CD4-positive, alpha-beta T cell treated with Interferon alpha-2 for 1 hour (primary cell): ENCODE results near the gene PERM1.
"Not testable (repeated sequence)": the region's sequence is repeated elsewhere in the genome, so short reads cannot be mapped to it uniquely, and the experiment has no call there.

Experiments
- DNase-seq, 2 donors: peaks; one replicate each; pipeline ENCODE4 v3.0.0-alpha.2; 2020 to 2022

PERM1 gene

DNA sequence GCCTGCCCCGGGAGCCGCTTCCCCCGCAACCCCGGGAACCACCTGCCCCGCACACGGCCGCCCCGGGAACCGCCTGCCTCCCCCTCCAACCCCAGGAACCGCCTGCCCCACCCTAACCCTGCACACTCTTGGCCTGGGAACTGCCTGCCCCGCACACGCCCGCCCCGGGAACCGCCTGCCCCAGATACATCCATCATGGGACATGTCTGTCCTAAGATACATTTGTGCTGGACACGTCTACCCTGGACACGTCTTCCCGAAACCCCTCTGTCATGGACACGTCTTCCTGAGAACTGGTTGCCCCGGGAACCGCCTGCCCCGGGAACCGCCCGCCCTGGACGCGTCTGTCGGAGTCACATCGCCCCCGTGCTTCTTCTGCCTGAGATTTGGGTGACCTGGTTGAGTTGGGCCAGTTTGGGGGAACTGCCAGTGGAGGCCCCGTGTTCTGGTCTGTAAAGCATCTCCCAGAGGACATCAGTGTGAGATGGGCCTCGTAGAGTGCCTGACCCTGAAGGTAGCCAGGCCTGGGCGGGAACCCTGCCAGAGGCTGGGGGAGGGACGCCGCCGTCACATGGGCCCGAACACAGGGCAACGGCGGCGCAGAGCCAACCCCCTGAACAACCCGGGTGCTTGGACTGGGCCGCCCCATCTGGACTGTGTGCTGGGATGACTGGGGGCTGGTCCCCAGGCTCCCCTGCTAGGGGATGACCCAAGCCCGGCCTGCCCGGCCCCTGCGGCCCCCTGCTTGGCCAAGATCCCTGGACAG, 3.6 kb downstream of the PERM1 start:
- no peak for DNase-seq

DNA sequence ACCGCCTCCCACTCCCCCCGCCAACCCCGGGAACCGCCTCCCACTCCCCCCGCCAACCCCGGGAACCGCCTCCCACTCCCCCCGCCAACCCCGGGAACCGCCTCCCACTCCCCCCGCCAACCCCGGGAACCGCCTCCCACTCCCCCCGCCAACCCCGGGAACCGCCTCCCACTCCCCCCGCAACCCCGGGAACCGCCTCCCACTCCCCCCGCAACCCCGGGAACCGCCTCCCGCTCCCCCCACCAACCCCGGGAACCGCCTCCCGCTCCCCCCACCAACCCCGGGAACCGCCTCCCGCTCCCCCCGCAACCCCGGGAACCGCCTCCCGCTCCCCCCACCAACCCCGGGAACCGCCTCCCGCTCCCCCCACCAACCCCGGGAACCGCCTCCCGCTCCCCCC, 5.1 kb downstream of the PERM1 start:
- not testable (repeated sequence) for DNase-seq

DNA sequence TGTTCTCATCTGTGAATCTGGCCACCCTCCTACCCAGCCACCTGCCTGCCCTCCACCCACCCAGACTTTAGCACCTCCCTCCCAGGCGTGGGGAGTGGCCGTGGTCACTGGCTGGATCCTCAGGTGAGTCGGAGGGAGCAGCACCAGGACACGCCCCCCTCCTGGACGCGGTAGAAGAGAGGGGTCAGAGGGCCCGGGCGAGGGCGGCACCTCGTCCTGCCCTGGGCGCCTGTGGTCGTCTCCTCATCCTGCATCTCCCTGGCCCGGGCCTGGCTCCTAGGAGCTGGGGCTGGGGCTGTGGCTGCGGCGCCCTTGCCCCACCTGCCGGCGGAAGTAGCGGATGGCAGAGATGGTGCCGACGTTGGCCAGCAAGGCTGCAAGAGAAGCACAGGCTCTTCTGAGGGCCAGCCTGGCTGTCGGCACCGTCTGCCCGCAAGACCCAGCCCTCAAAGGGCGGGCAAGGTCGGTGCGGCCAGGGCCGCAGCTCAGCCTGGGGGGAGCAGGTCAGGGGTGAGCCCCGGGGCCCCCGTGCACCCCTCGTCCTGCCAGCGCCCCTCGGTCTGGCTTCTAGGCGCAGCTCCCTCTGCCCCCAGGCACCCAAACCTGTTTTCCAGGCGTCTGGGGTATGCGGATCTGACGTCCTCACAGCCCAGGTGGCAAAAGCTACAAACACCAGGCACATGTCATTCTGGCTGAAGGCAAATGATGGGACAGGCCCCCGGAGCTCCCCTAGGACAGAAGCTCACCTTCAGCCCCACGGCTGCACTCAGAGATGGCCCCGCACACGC, 5.8 kb downstream of the PERM1 start:
- DNase-seq, result peak; percentile 70 to 78

DNA sequence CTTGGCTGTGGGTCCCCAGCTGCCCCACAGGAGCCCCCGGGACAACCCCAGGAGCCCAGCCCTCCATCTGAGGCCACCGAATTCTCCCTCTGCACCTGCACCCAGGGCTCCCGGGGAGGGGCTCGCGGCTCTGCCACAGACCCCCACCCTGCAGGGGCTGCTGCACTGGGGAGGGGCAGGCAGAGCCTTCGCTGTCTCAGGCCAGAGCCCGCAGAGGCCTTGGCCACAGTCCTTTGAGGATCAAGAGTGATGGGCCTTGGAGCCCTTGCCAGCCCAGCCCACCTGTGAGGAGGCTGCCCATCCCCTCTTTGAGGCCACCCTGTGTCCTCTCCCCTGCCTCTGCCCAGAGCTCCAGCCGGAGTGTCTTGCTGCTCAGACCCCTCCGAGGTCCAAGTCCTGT, 6.5 kb downstream of the PERM1 start:
- DNase-seq, result no peak

DNA sequence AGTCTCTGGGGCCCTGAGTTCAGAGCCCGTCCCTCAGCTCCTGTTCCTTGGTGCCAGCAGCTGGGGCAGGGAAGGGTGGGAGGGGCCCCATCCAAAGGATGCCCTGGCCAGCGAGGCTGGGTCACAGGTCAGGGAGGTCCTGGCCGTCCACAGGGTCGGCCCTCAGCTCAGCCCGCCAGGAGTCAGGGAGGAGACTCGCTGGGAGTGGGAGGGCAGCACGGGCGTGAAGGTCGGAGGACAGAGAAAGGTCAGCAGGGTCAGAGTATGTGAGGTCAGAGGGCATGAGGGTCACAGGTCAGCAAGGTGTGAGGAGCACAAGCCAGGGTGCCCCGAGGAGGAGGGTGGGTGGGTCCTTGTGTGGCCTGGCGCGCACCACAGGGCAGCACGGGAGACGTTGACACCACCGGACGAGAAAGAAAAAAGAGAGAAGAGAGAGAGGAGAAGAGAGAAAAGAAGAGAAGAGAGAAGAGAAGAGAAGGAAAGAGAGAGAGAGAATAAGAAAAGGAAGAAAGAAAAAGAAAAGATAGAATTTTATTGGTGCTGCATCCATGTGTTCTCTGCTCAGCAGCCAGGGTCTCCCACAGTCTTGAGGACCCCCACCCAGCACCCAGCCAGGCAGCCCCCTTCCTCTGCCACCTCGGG, 7.1 kb downstream of the PERM1 start:
- DNase-seq, result no peak

DNA sequence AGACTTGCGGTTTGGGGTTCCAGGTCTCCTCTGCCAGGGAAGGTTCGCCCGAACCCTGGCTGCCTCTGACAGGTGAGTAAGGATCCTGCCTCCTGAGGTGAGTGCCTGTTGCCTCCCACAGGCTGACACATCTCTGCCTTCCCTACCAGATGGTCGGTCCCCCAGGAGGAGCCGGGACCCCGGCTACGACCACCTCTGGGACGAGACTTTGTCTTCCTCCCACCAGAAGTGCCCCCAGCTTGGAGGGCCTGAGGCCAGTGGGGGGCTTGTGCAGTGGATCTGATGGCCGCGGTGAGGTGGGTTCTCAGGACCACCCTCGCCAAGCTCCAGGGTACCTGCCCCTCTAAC, 7.6 kb downstream of the PERM1 start:
- no peak for DNase-seq

DNA sequence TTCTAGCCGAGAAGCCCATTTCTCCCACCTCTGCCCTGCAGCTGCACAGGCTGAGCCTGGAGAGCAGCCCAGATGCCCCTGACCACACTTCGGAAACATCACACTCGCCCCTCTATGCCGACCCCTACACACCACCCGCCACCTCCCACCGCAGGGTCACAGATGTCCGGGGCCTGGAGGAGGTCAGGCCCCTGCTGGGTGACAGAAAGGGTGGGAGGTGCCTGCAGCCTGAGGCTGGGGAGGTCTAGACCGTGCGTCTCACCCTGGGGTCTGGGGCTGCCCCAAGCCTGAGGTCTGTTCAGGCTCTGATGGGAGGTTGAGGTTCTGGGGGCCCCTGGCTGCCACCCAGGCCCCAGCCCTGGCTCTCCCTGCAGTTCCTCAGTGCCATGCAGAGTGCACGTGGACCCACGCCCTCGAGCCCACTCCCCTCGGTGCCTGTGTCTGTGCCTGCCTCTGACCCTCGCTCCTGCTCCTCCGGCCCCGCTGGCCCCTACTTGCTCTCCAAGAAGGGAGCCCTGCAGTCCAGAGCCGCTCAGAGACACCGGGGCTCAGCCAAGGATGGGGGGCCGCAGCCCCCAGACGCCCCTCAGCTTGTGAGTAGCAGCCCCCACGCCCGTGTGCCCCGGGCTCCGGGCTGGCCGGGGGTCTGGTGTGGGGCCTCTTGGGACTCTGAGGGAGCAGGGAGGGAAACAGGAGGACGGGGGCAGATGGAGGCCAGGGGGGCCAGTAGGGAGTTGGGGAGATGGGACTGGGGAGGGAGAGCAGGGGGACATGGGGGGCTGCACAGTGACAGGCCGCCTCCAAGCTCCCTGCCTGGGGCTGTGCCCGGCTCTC, 8.2 kb downstream of the PERM1 start:
- DNase-seq, result no peak

DNA sequence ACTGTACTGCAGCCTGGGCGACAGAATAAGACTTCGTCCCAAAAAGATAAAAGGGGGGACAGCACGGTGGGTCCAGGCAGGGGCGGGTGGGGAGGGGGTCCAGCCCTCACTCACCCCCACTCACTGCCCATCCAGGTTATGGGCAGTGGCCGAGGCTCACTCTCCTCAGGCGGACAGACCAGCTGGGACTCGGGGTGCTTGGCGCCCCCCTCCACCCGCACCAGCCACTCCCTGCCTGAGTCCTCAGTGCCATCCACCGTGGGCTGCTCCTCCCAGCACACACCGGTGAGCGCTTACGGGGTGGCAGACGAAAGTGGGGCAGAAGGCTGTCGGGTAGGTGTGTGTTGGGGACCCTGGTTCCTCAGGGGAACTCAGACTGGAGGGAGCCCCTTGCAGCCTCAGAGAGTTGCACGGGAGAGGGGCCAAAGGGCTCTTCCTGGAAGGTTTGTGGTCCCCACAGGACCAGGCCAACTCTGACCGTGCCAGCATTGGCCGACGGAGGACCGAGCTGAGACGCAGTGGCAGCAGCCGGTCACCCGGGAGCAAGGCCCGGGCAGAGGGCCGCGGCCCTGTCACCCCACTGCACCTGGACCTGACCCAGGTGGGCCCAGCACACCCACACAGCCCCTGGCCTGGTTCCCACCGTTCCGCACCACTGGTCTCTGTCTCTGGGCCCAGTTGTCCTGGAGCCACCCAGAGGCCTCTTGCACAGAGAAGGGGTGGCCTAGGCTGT, 9.0 kb downstream of the PERM1 start:
- DNase-seq, result no peak

DNA sequence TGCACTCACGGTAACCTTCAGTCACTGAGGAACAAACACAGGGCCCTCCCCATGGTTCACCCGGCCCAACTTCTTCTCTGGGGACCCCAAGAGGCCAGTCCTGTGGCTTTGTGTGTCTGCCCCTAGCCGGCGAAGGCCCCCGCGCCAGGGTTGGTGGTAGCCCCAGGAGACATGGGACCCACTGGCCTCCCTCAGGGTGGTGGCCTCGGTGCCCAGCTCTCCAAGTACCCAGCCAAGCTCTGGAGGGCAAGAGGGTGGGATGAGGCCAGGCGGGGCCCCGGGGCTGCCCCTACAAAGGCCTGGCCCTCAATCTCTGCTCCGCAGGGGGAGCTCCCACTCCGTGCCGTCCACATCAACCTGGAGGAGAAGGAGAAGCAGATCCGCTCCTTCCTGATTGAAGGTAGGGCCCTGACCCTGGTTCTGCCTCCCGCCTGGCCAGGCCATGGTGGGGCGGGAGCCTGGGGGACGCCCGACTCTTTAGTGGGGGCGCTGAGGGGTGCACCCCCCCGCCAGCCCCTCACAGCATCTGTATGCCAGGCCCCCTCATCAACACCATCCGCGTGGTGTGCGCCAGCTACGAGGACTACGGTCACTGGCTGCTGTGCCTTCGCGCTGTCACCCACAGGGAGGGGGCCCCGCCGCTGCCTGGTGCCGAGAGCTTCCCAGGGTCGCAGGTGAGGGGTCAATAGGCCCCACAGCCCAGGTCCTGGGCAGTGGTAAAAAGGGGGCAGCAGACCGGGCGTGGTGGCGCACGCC, 10.0 kb downstream of the PERM1 start:
- no peak for DNase-seq

DNA sequence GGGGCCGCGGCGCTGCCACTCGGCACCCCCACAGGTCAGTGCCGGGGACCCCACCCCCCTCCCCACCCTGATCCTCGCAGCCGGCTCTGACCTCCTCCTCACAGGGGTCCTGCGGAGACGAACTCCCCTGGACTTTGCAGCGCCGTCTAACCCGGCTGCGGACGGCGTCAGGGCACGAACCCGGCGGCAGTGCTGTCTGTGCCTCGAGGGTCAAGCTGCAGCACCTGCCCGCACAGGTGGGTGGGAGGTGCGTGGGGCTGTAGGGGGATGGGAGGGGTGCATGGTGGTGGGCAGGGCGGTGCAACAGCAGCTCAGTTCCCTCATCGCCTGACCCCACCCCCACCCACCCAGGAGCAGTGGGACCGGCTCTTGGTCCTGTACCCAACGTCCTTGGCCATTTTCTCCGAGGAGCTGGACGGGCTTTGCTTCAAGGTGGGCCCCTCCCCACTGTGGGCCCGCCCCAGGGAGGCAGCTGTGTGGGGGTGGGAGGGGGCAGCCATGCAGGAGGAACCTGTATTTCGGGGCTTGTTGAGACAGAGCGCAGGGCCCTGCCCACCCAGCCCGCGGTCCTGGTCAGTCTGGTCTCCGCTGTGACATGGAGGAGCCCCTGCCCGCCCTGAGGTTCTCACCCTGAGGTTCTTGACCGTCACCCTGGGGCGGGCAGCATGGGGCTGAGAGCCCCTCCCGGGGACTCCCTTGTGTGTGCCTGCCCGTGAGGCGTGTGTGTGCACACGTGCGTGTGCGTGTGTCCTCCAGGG, 10.7 kb downstream of the PERM1 start:
- no peak for DNase-seq

DNA sequence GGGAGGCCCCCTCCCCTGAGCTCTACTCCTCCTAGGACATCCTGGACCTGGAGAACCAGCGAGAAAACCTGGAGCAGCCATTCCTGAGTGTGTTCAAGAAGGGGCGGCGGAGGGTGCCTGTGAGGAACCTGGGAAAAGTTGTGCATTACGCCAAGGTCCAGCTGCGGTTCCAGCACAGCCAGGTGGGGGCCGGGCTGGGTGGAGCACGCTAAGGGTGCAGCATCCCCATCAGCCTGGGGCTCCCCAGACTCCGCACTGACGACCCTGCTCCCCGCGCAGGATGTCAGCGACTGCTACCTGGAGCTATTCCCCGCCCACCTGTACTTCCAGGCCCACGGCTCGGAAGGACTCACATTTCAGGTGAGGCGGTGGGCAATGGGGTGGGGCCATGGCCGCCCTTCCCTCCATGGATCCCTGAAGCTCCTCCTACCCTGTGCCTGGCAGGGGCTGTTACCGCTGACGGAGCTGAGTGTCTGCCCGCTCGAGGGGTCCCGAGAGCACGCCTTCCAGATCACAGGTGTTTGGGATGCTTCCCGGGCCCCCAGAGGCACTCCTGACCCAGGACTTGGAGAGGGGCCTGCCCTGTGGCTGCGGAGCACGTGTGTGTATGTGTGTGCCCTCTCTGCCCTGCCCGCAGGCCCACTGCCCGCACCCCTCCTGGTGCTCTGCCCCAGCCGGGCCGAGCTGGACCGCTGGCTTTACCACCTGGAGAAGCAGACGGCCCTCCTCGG, 11.5 kb downstream of the PERM1 start:
- DNase-seq, result no peak

DNA sequence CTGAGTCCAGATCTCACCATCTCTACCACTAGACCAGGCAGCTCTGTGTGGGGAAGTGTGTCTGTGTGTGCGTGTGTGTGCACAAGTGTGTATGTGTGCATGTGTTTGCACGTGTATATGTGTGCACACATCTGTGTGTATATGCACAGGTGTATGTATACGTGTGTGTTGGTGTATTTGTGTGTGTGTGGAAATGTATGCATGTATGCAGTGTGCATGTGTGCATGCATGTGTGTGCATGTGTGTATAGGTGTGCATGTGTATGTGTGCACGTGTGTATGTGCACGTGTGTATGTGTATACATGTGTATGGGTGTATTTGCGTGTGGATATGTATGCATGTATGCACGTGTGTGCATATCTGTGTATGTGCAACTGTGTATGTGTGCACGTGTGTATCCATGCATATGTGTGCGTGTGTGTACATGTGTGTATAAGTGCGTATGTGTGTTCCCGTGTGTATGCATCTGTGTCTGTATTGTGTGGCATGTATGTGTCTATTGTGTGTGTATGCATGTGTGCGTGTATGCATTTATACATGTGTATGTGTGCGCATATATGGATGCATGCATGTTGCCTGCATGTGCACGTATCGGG, 12.5 kb downstream of the PERM1 start:
- no peak for DNase-seq

DNA sequence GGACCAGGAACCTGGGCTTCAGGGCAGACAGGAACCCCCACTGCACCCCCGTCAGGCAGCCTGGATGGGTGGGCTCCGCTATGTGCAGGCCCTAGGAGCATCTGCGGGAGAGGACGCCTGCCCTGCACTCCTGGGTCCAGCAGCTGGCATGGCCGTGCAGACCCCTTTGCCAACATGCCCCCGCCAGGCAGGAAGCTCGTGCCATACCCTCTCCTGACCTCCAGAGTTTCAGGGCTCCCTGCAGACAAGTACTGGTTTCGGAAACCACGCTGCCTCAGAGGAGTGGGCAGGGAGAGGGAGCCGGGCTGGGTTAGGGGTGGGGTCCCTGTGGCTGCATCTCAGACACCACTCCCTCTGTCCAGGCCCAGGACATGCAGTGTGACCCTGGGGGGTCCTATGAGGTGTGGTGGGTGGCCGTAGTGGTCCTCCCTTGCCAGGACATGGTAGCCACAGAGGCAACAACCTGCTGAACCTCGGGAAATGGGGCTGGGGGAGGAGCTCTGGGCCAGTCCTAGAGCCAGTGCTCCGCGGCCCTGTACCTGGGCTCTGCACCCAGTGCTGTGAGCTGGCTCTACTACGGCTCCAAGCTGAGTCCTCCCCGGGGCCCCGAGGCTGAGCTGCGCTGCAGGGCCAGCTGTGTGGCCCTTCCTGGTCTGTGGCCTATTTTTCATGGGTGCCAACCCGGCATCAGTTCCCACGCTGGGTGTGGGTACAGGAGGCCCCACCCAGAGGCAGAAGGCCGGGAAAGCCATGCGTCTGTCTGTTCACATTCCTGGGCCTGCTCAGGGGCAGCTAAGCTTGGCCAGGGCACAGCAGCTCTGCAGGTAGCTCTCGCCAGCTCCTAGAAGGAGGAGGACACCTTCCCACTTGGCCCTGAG, 14.2 kb downstream of the PERM1 start:
- DNase-seq, result no peak

DNA sequence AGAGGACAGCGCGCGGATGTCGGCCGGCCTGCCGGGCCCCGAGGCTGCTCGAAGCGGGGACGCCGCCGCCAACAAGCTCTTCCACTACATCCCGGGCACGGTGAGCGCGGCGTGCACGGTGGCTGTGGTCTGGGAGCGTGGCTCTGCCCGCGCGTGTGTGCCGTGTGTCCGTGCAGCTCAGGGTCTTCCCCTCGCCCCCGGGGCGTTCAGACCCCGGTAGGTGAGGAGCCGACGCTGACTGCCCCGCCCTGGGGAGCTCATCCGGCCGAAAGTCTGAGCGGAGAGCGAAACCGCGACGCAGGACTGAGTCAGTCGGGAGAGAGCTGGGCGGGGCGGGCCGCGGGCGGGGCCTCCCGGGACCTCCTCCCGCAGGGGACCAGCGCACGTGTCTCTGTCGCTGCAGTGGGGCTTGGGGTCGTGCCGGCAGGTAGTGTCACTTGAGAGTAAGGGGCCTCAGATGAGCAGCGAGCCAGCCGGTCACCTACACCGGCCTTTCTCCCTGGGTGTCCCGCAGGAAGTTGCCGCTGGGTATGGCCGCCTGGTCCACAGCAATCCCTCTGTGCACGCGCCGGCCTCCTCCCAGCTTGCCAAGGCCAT, 15.1 kb downstream of the PERM1 start:
- DNase-seq, result peak; percentile 56 to 73

DNA sequence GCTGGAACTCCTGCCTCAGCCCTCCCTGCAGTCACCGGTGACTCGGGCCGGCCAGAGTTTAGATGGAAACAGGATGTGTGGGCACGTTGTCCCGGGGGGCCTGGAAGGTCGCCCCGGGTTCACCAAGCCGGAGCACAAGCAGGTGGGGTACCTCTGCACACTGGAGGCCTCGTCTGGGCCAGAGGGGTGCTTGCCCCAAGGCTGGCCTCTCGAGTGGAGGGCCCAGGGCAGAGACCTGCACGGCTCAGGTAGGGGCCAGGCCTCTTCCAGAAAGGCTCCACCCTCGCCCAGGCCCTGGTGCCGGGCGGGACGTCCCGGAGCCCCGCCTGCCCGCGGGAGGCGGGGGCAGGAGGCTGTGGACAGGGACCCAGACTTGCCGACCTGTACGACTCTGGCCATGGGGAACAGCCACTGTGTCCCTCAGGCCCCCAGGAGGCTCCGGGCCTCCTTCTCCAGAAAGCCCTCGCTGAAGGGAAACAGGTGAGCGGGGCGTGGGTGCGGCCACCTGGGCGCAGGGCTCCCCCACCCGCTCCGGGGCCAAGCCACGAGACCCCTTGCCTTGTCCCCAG, 15.7 kb downstream of the PERM1 start, which contains the start of gene PLEKHN1:
Gene PLEKHN1 (plus strand): TSS at position 348 of the 569 bp plus-strand sequence. CDS start 50 bp downstream, at position 398.
- DNase-seq, result peak in 1 of 2 donors; percentile 28

DNA sequence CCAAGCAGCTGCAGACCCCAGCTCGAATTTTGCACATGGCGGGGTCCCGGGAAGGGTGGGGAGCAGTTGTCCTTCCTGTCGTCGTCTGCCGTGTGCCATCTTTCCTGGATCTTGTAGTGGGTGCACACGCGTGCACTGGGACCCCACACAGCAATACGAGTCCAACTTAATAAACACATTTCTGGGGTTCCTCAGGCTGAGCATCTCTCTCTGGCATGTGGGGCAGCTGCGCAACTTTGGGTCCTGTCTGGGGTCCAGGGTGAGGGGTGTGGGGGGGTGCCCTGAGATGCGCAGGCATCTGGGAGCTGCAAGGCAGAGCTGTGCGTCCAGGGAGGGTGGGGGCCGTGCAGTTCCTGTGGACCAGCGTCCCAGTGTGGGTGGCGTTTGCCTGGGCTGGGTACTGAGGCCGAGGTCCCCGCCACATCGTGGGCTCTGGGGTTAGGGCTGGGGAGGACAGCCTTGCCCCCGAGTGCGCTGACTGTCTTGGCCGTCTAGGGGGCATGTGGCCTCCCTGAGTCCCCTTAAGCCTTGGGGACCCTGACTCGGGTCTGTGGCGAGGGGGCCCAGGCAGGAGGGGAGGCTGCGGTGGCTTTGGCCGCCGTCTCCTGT, 16.3 kb downstream of the PERM1 start:
- no peak for DNase-seq
